ENCODE data around the gene NHSL2.
A peak's percentile ranks its signal among the peaks of the same experiment; 100 is the strongest.
"Not testable (repeated sequence)": the region's sequence is repeated elsewhere in the genome, so short reads cannot be mapped to it uniquely, and the experiment has no call there.

NHSL2 gene

GRCh38 chrX:72137846-72138495 lies 227.3 kb downstream of the NHSL2 start:
- no peak for DNase-seq

- DNase-seq = no peak
Measured at GRCh38 chrX:72139538-72139937, 228.9 kb downstream of the NHSL2 start.

- DNase-seq = no peak
Measured at GRCh38 chrX:72141372-72142004, 230.8 kb downstream of the NHSL2 start.

- no peak for DNase-seq
Measured at GRCh38 chrX:72142094-72142793, 231.6 kb downstream of the NHSL2 start.

- no peak for DNase-seq
Measured at GRCh38 chrX:72142794-72143608, 232.4 kb downstream of the NHSL2 start.

GRCh38 chrX:72143609-72143907 lies 232.9 kb downstream of the NHSL2 start:
- no peak for DNase-seq

GRCh38 chrX:72145181-72145580 lies 234.5 kb downstream of the NHSL2 start:
- DNase-seq = no peak

- DNase-seq = no peak
Measured at GRCh38 chrX:72146527-72146926, 235.9 kb downstream of the NHSL2 start.

- no peak for DNase-seq
Measured at GRCh38 chrX:72158773-72159172, 248.1 kb downstream of the NHSL2 start.

- DNase-seq = no peak
Measured at GRCh38 chrX:72159769-72160168, 249.1 kb downstream of the NHSL2 start.

- no peak for DNase-seq
Measured at GRCh38 chrX:72165551-72165950, 254.9 kb downstream of the NHSL2 start.

- DNase-seq = no peak
Measured at GRCh38 chrX:72169008-72169728, 258.5 kb downstream of the NHSL2 start.

- not testable (repeated sequence) for DNase-seq
Measured at GRCh38 chrX:72176289-72176688, 265.6 kb downstream of the NHSL2 start.

GRCh38 chrX:72176981-72177380 lies 266.3 kb downstream of the NHSL2 start:
- DNase-seq = peak in 1 of 2 donors; percentile 6

GRCh38 chrX:72180539-72180938 lies 269.9 kb downstream of the NHSL2 start:
- no peak for DNase-seq

GRCh38 chrX:72181178-72182125 lies 270.8 kb downstream of the NHSL2 start, which contains the start of gene PIN4:
TSS of gene PIN4 (plus strand) at chrX:72181757. CDS start at chrX:72181786, 29 bp downstream.
- DNase-seq = peak; percentile 86 to 97

GRCh38 chrX:72182924-72183323 lies 272.3 kb downstream of the NHSL2 start:
- no peak for DNase-seq

- no peak for DNase-seq
Measured at GRCh38 chrX:72201836-72202536, 291.3 kb downstream of the NHSL2 start.
